ENCODE measurements around the gene CELSR1.

CELSR1 gene

GRCh38 chr22:46437671-46438440 is 99.6 kb downstream of the CELSR1 start:
- TF ChIP-seq CTCF (IDR thresholded peaks at IDR 0.05), result no peak

- no peak for TF ChIP-seq CTCF (IDR thresholded peaks at IDR 0.05)
These were observed 100.7 kb downstream of the CELSR1 start for GRCh38 chr22:46436595-46437175.

- TF ChIP-seq CTCF (IDR thresholded peaks at IDR 0.05), result no peak
These were observed 104.1 kb downstream of the CELSR1 start for GRCh38 chr22:46433318-46433717.

GRCh38 chr22:46432164-46433068 is 105.0 kb downstream of the CELSR1 start:
- no peak for TF ChIP-seq CTCF (IDR thresholded peaks at IDR 0.05)

- no peak for TF ChIP-seq CTCF (IDR thresholded peaks at IDR 0.05)
These were observed 106.2 kb downstream of the CELSR1 start for GRCh38 chr22:46430961-46431838.

GRCh38 chr22:46429325-46429853 is 108.0 kb downstream of the CELSR1 start:
- no peak for TF ChIP-seq CTCF (IDR thresholded peaks at IDR 0.05)
